Measurements from ENCODE around the gene SPTBN1. TPM values are rescaled to one million over a fixed set of nuclear protein-coding genes. Genes with fewer than 3 reads are reported as not detected.

The SPTBN1 gene
- total and polyA plus RNA-seq, 2 of the 13 experiments (the other 11 are each of a cell fraction or from before 2014, with no cell fraction given): 123 to 299 TPM

DNA sequence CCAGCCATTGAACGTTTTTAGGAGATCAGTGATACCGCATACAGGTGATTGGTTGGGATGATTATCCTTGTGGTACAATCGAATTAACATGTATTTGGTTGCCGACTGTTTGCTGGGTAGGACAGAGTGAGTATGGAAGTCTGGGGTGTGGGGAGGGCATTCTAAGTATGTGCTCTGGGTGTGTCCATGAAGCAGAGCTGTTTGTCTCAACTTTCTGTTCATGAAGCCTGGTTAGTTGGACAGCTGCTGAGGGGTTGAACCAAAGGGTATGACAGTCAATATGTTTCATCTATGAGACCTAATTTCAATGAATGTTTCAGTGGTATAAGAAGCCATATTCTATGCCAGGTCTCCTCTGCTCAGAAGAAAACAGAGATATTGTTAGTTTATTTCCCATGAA, 21.9 kb upstream of the SPTBN1 start:
- in situ Hi-C loops (cut with HindIII; ENCODE audit: extremely low pct_ligation_motif_present, low pct_unique_long_range_greater_than_20kb): no loop called here
- Histone ChIP-seq H3K27me3 (ENCODE audit: control insufficient read depth in 1 of 2, insufficient read depth in 2 of 2, low read length in 2 of 2) (peaks cover 2 to 31% of the 10 kb centered on the region in 2 experiments; a peak in 4 of 5 replicates), H4K20me1 (ENCODE audit: insufficient read depth, low read length) (no peaks in the 10 kb centered on the region), H3K9me3 (ENCODE audit: low read length) (no peaks in the 10 kb centered on the region), H3K79me2 (ENCODE audit: insufficient read depth, low read length) (no peaks in the 10 kb centered on the region), H3K4me1 (ENCODE audit: insufficient read depth, low read length) (peaks cover 19% of the 10 kb centered on the region), H3K27ac (ENCODE audit: extremely low read length, insufficient read depth, low read length) (no peak overlapping the region), H3K4me2 (ENCODE audit: low read depth, low read length) (no peak overlapping the region), H3K36me3 (replicated peaks in 1 of 2; ENCODE audit: control insufficient read depth in 1 of 2, insufficient read depth in 2 of 2, low read length in 2 of 2) (no peaks in the 10 kb centered on the region), H3K9ac (ENCODE audit: insufficient read depth, low read depth, low read length) (no peak overlapping the region), H2AFZ (ENCODE audit: low read length) (no peak overlapping the region), H3K4me3 (replicated peaks in 1 of 3; ENCODE audit: insufficient read depth in 1 of 3, low read depth in 2 of 3, low read length in 3 of 3) (no peak overlapping the region)
- CTCF ChIA-PET (ENCODE audit: low intra/inter-chr PET ratio, low total read pairs): no interaction called here
- no TSS peak for BruUV-seq (replicated peaks)
- POLR2A ChIA-PET: no interaction called here
- 41% methylated on average over 4 of the region's 4 CpGs for WGBS (ENCODE audit: low lambda C conversion rate)
- intact Hi-C loops (cut with micrococcal nuclease; ENCODE audit: unreplicated experiment): no loop called here
- FAIRE-seq (no peak), DNase-seq (ENCODE audit: low spot score) (no peak), ATAC-seq (no peak)
- TF ChIP-seq EEA1 (CRISPR knock-in tag; IDR thresholded peaks at IDR 0.05; ENCODE audit: borderline replicate concordance) (no peak), CHD4 (IDR thresholded peaks at IDR 0.05; ENCODE audit: borderline replicate concordance, low read length) (no peak), RFX5 (IDR thresholded peaks at IDR 0.05; ENCODE audit: low read depth, low read length) (no peak)

DNA sequence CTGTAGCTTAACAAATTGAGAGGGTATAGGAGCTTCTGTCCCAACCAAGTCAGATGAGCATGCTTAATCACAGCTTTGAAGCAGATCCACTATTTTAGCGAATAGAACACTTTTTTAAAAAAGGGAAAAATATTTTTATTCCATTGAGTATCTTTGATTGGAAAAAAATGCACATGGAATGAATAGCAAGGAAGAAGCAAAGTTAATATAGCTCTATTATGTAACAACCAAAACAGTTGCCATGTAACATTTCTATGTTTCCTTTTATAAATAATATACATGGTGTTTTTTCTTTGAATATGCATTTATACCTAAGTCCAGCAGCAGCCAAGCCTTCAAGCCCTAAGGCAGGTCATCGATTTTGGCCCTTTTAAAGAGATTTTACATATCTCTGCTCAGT, 21.4 kb upstream of the SPTBN1 start:
- H3K27ac ChIP-seq (ENCODE audit: extremely low read length, insufficient read depth, low read length): no peak overlapping the region
- FAIRE-seq: no peak
- no peaks in the 10 kb centered on the region for H3K79me2 ChIP-seq (ENCODE audit: insufficient read depth, low read length)
- no TSS peak for BruUV-seq (replicated peaks)
- TF ChIP-seq, protein P1, sequence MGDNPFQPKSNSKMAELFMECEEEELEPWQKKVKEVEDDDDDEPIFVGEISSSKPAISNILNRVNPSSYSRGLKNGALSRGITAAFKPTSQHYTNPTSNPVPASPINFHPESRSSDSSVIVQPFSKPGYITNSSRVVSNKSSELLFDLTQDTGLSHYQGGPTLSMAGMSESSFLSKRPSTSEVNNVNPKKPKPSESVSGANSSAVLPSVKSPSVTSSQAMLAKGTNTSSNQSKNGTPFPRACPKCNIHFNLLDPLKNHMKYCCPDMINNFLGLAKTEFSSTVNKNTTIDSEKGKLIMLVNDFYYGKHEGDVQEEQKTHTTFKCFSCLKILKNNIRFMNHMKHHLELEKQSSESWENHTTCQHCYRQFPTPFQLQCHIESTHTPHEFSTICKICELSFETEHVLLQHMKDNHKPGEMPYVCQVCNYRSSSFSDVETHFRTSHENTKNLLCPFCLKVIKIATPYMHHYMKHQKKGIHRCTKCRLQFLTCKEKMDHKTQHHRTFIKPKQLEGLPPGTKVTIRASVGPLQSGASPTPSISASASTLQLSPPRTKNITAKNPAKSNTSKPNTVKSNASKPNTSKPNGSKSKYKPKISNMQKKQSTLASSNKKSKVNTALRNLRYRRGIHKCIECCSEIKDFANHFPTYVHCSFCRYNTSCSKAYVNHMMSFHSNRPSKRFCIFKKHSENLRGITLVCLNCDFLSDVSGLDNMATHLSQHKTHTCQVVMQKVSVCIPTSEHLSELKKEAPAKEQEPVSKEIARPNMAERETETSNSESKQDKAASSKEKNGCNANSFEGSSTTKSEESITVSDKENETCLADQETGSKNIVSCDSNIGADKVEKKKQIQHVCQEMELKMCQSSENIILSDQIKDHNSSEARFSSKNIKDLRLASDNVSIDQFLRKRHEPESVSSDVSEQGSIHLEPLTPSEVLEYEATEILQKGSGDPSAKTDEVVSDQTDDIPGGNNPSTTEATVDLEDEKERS (CRISPR knock-in tag; IDR thresholded peaks at IDR 0.05): no peak
- TF ChIP-seq, protein P2, sequence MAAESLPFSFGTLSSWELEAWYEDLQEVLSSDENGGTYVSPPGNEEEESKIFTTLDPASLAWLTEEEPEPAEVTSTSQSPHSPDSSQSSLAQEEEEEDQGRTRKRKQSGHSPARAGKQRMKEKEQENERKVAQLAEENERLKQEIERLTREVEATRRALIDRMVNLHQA (CRISPR knock-in tag; IDR thresholded peaks at IDR 0.05): no peak
- no peak for TF ChIP-seq NAIF1 (CRISPR knock-in tag; IDR thresholded peaks at IDR 0.05; ENCODE audit: borderline replicate concordance)
- no peak for TF ChIP-seq TAF15 (IDR thresholded peaks at IDR 0.05; ENCODE audit: low read depth, low read length, poor library complexity, severe bottlenecking)
- no peak for TF ChIP-seq TSC22D2 (CRISPR knock-in tag; IDR thresholded peaks at IDR 0.05; ENCODE audit: borderline replicate concordance)
- TF ChIP-seq, protein P3, sequence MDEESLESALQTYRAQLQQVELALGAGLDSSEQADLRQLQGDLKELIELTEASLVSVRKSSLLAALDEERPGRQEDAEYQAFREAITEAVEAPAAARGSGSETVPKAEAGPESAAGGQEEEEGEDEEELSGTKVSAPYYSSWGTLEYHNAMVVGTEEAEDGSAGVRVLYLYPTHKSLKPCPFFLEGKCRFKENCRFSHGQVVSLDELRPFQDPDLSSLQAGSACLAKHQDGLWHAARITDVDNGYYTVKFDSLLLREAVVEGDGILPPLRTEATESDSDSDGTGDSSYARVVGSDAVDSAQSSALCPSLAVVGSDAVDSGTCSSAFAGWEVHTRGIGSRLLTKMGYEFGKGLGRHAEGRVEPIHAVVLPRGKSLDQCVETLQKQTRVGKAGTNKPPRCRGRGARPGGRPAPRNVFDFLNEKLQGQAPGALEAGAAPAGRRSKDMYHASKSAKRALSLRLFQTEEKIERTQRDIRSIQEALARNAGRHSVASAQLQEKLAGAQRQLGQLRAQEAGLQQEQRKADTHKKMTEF (CRISPR knock-in tag; IDR thresholded peaks at IDR 0.05): no peak
- no peak for TF ChIP-seq RARG (CRISPR knock-in tag; IDR thresholded peaks at IDR 0.05; ENCODE audit: low read depth)
- TF ChIP-seq, protein P4, sequence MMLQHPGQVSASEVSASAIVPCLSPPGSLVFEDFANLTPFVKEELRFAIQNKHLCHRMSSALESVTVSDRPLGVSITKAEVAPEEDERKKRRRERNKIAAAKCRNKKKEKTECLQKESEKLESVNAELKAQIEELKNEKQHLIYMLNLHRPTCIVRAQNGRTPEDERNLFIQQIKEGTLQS (CRISPR knock-in tag; IDR thresholded peaks at IDR 0.05): no peak
- TF ChIP-seq ZBTB3 (CRISPR knock-in tag; IDR thresholded peaks at IDR 0.05; ENCODE audit: borderline replicate concordance, low read depth): no peak
- no peak for TF ChIP-seq ZNF160 (CRISPR knock-in tag; IDR thresholded peaks at IDR 0.05)
- no peak for TF ChIP-seq TCF12 (IDR thresholded peaks at IDR 0.05)
- no peak for TF ChIP-seq TCF12 (CRISPR knock-in tag; IDR thresholded peaks at IDR 0.05)
- no peaks in the 10 kb centered on the region for H3K9me3 ChIP-seq (ENCODE audit: low read length)
- H3K27me3 ChIP-seq (ENCODE audit: control insufficient read depth in 1 of 2, insufficient read depth in 2 of 2, low read length in 2 of 2): peaks cover 2 to 26% of the 10 kb centered on the region in 2 experiments; a peak in 4 of 5 replicates
- H3K4me2 ChIP-seq (ENCODE audit: low read depth, low read length): no peak overlapping the region
- ChIA-PET CTCF (ENCODE audit: low intra/inter-chr PET ratio, low total read pairs) (no interaction called here), POLR2A (no interaction called here)
- H4K20me1 ChIP-seq (ENCODE audit: insufficient read depth, low read length): no peaks in the 10 kb centered on the region
- no peak for DNase-seq (ENCODE audit: low spot score)
- H3K4me3 ChIP-seq (replicated peaks in 1 of 3; ENCODE audit: insufficient read depth in 1 of 3, low read depth in 2 of 3, low read length in 3 of 3): no peak overlapping the region
- H3K4me1 ChIP-seq (ENCODE audit: insufficient read depth, low read length): peaks cover 23% of the 10 kb centered on the region
- ATAC-seq: no peak
- H3K9ac ChIP-seq (ENCODE audit: insufficient read depth, low read depth, low read length): no peak overlapping the region
- H3K36me3 ChIP-seq (replicated peaks in 1 of 2; ENCODE audit: control insufficient read depth in 1 of 2, insufficient read depth in 2 of 2, low read length in 2 of 2): no peaks in the 10 kb centered on the region
- no peak overlapping the region for H2AFZ ChIP-seq (ENCODE audit: low read length)
- intact Hi-C loops (cut with micrococcal nuclease; ENCODE audit: unreplicated experiment) (no loop called here), in situ Hi-C loops (cut with HindIII; ENCODE audit: extremely low pct_ligation_motif_present, low pct_unique_long_range_greater_than_20kb) (no loop called here)
- 19% methylated on average over 2 of the region's 2 CpGs for WGBS (ENCODE audit: low lambda C conversion rate)
